Keratinocyte (primary cell): Measurements from ENCODE around the gene NOL12. TPM values are rescaled to one million over a fixed set of nuclear protein-coding genes. Genes with fewer than 3 reads are reported as not detected.

Experiments used
- DNase-seq: peaks from one replicate; pipeline ENCODE4 v3.0.0-alpha.2; 2011; ENCODE audit warnings: low read depth, missing footprints, low spot score
- FAIRE-seq: peaks from 2 replicates; lab custom pipeline; 2011; peaks lifted over from hg19 to GRCh38; lab: Jason Lieb, UNC
- H2AFZ ChIP-seq: 2 replicates; pipeline ENCODE4 v1.6.0; 2012; ENCODE audit warnings: low read length, control low read depth, inconsistent platforms; ENCODE audit not compliant: control insufficient read depth
- H3K27ac ChIP-seq: 2 replicates; pipeline ENCODE4 v1.5.1; 2011; ENCODE audit warnings: low read length; ENCODE audit not compliant: control insufficient read depth, insufficient read depth
- H3K27me3 ChIP-seq: 3 replicates; pipeline ENCODE4 v1.6.0; 2011; ENCODE audit warnings: low read length; ENCODE audit not compliant: control insufficient read depth, insufficient read depth; ENCODE audit errors: extremely low read depth
- H3K36me3 ChIP-seq, 2 experiments: 2 replicates in 1 of 2; 3 replicates in 1 of 2; pipeline ENCODE4 v1.5.1; 2011; ENCODE audit warnings: low read length in 2 of 2, mild to moderate bottlenecking in 1 of 2; ENCODE audit not compliant: control insufficient read depth in 2 of 2, insufficient read depth in 2 of 2; ENCODE audit errors: extremely low read depth in 1 of 2
- H3K4me1 ChIP-seq: 3 replicates; pipeline ENCODE4 v1.5.1; 2011; ENCODE audit warnings: low read length; ENCODE audit not compliant: control insufficient read depth, insufficient read depth; ENCODE audit errors: extremely low read depth
- H3K4me2 ChIP-seq: 3 replicates; pipeline ENCODE4 v1.6.0; 2011; ENCODE audit warnings: low read depth, low read length; ENCODE audit not compliant: control insufficient read depth, insufficient read depth; ENCODE audit errors: extremely low read depth
- H3K4me3 ChIP-seq, 3 experiments: fragments of 200-600 bp in 1 of 3; sonication (generic) in 1 of 3; 2 replicates in 2 of 3; 3 replicates in 1 of 3; pipeline ENCODE4 v1.5.1; 2011 to 2016; ENCODE audit warnings: low read length in 3 of 3, mild to moderate bottlenecking in 3 of 3, control low read depth in 2 of 3, inconsistent platforms in 1 of 3, low read depth in 1 of 3, mixed read lengths in 1 of 3, mixed run types in 1 of 3, moderate library complexity in 1 of 3; ENCODE audit not compliant: control insufficient read depth in 2 of 3, insufficient read depth in 2 of 3; ENCODE audit errors: extremely low read depth in 1 of 3
- H3K79me2 ChIP-seq: 2 replicates; pipeline ENCODE4 v1.6.0; 2012; ENCODE audit warnings: low read length; ENCODE audit not compliant: control insufficient read depth, insufficient read depth
- H3K9ac ChIP-seq: 3 replicates; pipeline ENCODE4 v1.6.0; 2011; ENCODE audit warnings: low read length; ENCODE audit not compliant: control insufficient read depth, insufficient read depth; ENCODE audit errors: extremely low read depth
- H3K9me1 ChIP-seq: 3 replicates; pipeline ENCODE4 v1.6.0; 2011; ENCODE audit warnings: low read length; ENCODE audit not compliant: control insufficient read depth, insufficient read depth; ENCODE audit errors: extremely low read depth
- H3K9me3 ChIP-seq: 2 replicates; pipeline ENCODE4 v1.5.1; 2012; ENCODE audit warnings: low read depth, low read length; ENCODE audit not compliant: control insufficient read depth
- H4K20me1 ChIP-seq: 3 replicates; pipeline ENCODE4 v1.6.0; 2011; ENCODE audit warnings: low read length; ENCODE audit not compliant: control insufficient read depth, insufficient read depth; ENCODE audit errors: extremely low read depth
- CTCF ChIP-seq, 3 experiments: IDR thresholded peaks in 1 of 3; conservative IDR thresholded peaks in 1 of 3; optimal IDR thresholded peaks in 1 of 3; 2 replicates in 2 of 3; 3 replicates in 1 of 3; pipeline versions ENCODE3 to v1.5.1; 2011; ENCODE audit warnings: low read length in 3 of 3, mild to moderate bottlenecking in 3 of 3, moderate library complexity in 2 of 3, control low read depth in 1 of 3, inconsistent platforms in 1 of 3; ENCODE audit not compliant: insufficient read depth in 2 of 3; ENCODE audit errors: extremely low read depth in 1 of 3
- EZH2 ChIP-seq: IDR thresholded peaks from one replicate; pipeline ENCODE4 v1.6.1; 2012; ENCODE audit warnings: inconsistent platforms, mild to moderate bottlenecking, low read length, moderate library complexity
- dilution Hi-C: fragments of 300-500 bp; cut with MboI; formaldehyde crosslinking; loops from one replicate; pipeline ENCODE4 v1.7.0; 2020; ENCODE audit warnings: low sequenced_read_pairs; ENCODE audit not compliant: extremely low pct_ligation_motif_present
- polyA plus RNA-seq, 5 experiments: library from polyadenylated mRNA; depleted of rRNA in 3 of 5; stranded (reverse) in 3 of 5; stranded (forward) in 1 of 5; unstranded in 1 of 5; fragments of >200 nt; gene quantifications; 1 replicate in 1 of 5; 2 replicates in 3 of 5; 3 replicates in 1 of 5; pipeline versions ENCODE4 v1.2.1 to v1.2.3, GENCODE V29; 2011 to 2012; ENCODE audit warnings: missing spikeins in 2 of 5, low read depth in 1 of 5, low replicate concordance in 1 of 5

The NOL12 gene
- polyA plus RNA-seq, 1 donor (not counting 4 experiments of a cell fraction or from before 2014, with no cell fraction given): 23.8 TPM

- H3K9me1 ChIP-seq: no peaks in the 10 kb centered on the region
- DNase-seq (no peak), FAIRE-seq (peak; percentile 84)
- H3K4me2 ChIP-seq: peak overlapping the region; percentile 100
- H3K9me3 ChIP-seq: no peaks in the 10 kb centered on the region
- peaks cover 11% of the 10 kb centered on the region for H3K79me2 ChIP-seq
- peaks cover 0 to 7% of the 10 kb centered on the region in 2 experiments for H3K36me3 ChIP-seq
- peaks cover under 1% of the 10 kb centered on the region for H4K20me1 ChIP-seq
- peak overlapping the region; percentile 93 for H2AFZ ChIP-seq
- dilution Hi-C loops: no loop called here
- H3K4me1 ChIP-seq: peaks cover 35% of the 10 kb centered on the region
- peak overlapping the region in 1 of 3 experiments; percentile 7 for H3K4me3 ChIP-seq
- peak overlapping the region; percentile 36 for H3K9ac ChIP-seq
- no peak for TF ChIP-seq EZH2
- no peak for TF ChIP-seq CTCF (optimal IDR thresholded peaks at IDR 0.05 in 1 of 3, IDR thresholded peaks at IDR 0.05 in 1 of 3, conservative IDR thresholded peaks at IDR 0.05 in 1 of 3; ENCODE audit: extremely low read depth in 1 of 3, insufficient read depth in 2 of 3, low read length in 3 of 3)
- H3K27me3 ChIP-seq: no peaks in the 10 kb centered on the region
- peak overlapping the region; percentile 92 for H3K27ac ChIP-seq
These were observed 1.1 kb upstream of the NOL12 start for GRCh38 chr22:37684803-37685615.

- FAIRE-seq (peak; percentile 17), DNase-seq (no peak)
- Histone ChIP-seq H3K4me3 (peak overlapping the region in 1 of 3 experiments; percentile 29), H3K9me3 (no peaks in the 10 kb centered on the region), H3K4me2 (peak overlapping the region; percentile 31), H3K9me1 (peaks cover 2% of the 10 kb centered on the region), H2AFZ (no peak overlapping the region), H3K27me3 (no peaks in the 10 kb centered on the region), H3K79me2 (peaks cover 11% of the 10 kb centered on the region), H3K36me3 (peaks cover 13 to 28% of the 10 kb centered on the region in 2 experiments), H3K4me1 (peaks cover 45% of the 10 kb centered on the region), H3K27ac (peak overlapping the region; percentile 58), H3K9ac (peak overlapping the region; percentile 58), H4K20me1 (peaks cover 7% of the 10 kb centered on the region)
- TF ChIP-seq EZH2 (no peak), CTCF (optimal IDR thresholded peaks at IDR 0.05 in 1 of 3, IDR thresholded peaks at IDR 0.05 in 1 of 3, conservative IDR thresholded peaks at IDR 0.05 in 1 of 3; ENCODE audit: extremely low read depth in 1 of 3, insufficient read depth in 2 of 3, low read length in 3 of 3) (no peak)
- dilution Hi-C loops: no loop called here
These were observed 4.3 kb downstream of the NOL12 start for GRCh38 chr22:37690407-37690806.
